Suprapubic skin (tissue), 4 donors: ENCODE results near the gene NES. TPM values are rescaled to one million over a fixed set of nuclear protein-coding genes. Genes with fewer than 3 reads are reported as not detected.

Source experiments
- DNase-seq, 2 donors: peaks; one replicate each; pipeline ENCODE4 v3.0.0-alpha.2; 2019; ENCODE audit warnings: low spot score in 2 of 2
- H3K27ac ChIP-seq: fragments of 200-600 bp; sonication (generic); one replicate; pipeline ENCODE4 v1.5.1; 2019
- H3K27me3 ChIP-seq: fragments of 200-600 bp; sonication (generic); one replicate; pipeline ENCODE4 v1.5.1; 2019
- H3K36me3 ChIP-seq: fragments of 200-600 bp; sonication (generic); one replicate; pipeline ENCODE4 v1.5.1; 2019
- H3K4me1 ChIP-seq: fragments of 200-600 bp; sonication (generic); one replicate; pipeline ENCODE4 v1.5.1; 2019
- H3K4me3 ChIP-seq: fragments of 200-600 bp; sonication (generic); one replicate; pipeline ENCODE4 v1.5.1; 2019; ENCODE audit warnings: mild to moderate bottlenecking
- H3K9me3 ChIP-seq: fragments of 200-600 bp; sonication (generic); one replicate; pipeline ENCODE4 v1.5.1; 2019
- EP300 ChIP-seq: sonication (generic); formaldehyde crosslinking; IDR thresholded peaks from one replicate; pipeline ENCODE4 v1.6.1; 2017; ENCODE audit warnings: antibody characterized with exemption
- POLR2A ChIP-seq, 2 donors: fragments of 450-650 bp; IDR thresholded peaks; one replicate each; pipeline ENCODE4 v1.6.1; 2017; ENCODE audit warnings: antibody characterized with exemption in 2 of 2, mild to moderate bottlenecking in 2 of 2, moderate library complexity in 2 of 2
- POLR2AphosphoS5 ChIP-seq, 3 donors: sonication (generic); formaldehyde crosslinking; IDR thresholded peaks; one replicate each; pipeline ENCODE4 v1.6.1; 2017; ENCODE audit warnings: antibody characterized with exemption in 3 of 3
- WGBS: methylation state at CpG from one replicate; pipeline ENCODE4 v1.1.5; 2018; 5-methylcytosine and 5-hydroxymethylcytosine counted together
- total RNA-seq, 4 donors: library from RNA; depleted of rRNA; stranded (reverse); fragments of >200 nt; gene quantifications; one replicate each; pipeline ENCODE4 v1.1.0, GENCODE V29; 2016
- TF ChIP-seq, protein P1 (sequence below), 2 donors: fragments of 200-600 bp in 1 of 2; fragments of 450-650 bp in 1 of 2; sonication (generic) in 1 of 2; IDR thresholded peaks; one replicate each; pipeline ENCODE4 v1.5.1; 2016 to 2019; ENCODE audit warnings: antibody characterized with exemption in 2 of 2, mild to moderate bottlenecking in 1 of 2, moderate library complexity in 1 of 2

Gene NES
- total RNA-seq, result 1 to 10 TPM; 1.9 to 7.4 (median 4.8) TPM

DNA sequence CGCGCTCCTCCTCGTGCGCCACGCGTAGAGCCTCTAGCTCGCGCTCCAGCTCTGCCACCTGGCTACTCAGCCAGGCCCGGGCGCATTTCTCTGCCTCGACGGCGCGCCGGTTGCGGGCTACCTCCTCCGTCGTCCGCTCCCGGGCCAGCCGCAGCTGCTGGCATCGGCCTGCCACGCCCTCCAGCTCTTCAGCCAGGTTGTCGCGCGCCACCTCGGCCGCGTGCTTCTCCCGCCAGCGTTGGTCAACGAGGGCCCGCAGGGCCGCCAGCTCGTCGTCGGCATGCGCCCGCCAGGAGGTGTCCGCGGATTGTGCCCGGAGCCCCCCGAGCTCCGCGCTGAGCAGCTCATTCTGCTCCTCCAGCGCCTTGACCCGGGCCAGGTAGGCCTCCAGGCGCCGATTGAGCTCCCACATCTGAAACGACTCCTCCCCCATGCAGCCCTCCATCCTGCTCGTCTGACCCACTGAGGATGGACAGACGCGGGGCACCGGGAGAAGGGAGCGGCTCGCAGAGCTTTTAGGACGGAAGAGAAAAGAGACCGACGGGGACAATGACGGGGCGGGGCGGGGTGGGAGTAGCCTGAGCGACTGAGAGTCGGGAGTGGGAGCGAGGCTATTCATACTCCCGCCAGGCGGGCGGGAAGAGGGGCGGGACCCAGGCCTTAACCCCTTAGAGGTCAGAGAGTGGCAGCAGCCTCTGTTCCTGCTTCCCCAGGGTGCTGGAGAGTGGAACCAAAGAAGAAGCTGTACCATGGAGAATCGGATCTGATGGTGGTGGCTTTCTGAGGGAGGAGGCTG lies at the start of gene NES:
NES (minus strand) TSS at position 588 of the 796 bp plus-strand sequence; CDS start at position 445, 143 bp downstream.
- Histone ChIP-seq H3K27ac (peak within 1 kb of the TSS; percentile 64), H3K4me3 (peak within 1 kb of the TSS; percentile 51), H3K36me3 (no peaks in the 10 kb centered on the region), H3K9me3 (no peaks in the 10 kb centered on the region), H3K4me1 (peaks cover 21% of the 10 kb centered on the region), H3K27me3 (peaks cover 39% of the 10 kb centered on the region)
- 3% methylated on average over 19 of the region's 70 CpGs for WGBS
- TF ChIP-seq POLR2A (IDR thresholded peaks at IDR 0.05) (no peak), EP300 (no peak), POLR2AphosphoS5 (IDR thresholded peaks at IDR 0.05) (no peak)
- TF ChIP-seq, protein P1, sequence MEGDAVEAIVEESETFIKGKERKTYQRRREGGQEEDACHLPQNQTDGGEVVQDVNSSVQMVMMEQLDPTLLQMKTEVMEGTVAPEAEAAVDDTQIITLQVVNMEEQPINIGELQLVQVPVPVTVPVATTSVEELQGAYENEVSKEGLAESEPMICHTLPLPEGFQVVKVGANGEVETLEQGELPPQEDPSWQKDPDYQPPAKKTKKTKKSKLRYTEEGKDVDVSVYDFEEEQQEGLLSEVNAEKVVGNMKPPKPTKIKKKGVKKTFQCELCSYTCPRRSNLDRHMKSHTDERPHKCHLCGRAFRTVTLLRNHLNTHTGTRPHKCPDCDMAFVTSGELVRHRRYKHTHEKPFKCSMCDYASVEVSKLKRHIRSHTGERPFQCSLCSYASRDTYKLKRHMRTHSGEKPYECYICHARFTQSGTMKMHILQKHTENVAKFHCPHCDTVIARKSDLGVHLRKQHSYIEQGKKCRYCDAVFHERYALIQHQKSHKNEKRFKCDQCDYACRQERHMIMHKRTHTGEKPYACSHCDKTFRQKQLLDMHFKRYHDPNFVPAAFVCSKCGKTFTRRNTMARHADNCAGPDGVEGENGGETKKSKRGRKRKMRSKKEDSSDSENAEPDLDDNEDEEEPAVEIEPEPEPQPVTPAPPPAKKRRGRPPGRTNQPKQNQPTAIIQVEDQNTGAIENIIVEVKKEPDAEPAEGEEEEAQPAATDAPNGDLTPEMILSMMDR (IDR thresholded peaks at IDR 0.05), result no peak
- DNase-seq, result no peak

DNA sequence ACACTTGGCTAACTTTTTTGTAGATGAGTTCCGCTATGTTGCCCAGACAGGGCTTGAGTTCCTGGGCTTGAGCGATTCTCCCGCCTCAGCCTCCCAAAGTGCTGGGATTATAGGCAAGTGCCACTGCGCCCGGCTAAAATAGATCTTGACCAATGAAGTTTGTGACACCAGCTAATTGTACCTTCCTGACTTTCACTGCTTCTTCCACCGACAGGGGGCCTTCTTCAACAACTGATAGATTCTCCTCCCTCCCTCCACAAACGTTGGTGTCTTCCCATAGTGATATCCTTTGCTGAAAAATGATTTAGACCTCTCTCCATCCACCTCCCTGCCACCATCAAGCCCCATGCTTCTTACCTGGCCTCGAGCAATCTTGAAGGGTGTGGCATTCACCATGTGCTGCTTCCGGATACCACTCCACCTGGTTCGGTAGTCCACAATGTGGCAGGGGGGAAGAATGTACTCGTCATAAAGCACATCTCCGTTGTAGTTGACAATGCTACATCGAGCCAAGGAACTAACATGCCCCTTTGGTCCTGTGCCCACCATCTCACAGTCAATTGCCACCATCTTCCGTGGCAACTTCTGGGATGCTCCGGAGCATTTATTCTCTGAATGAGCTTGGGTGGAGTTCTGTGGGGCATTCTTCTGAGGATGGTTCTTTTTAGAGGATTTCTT lies 49.5 kb upstream of the NES start:
- H3K36me3 ChIP-seq, result peaks cover 28% of the 10 kb centered on the region
- TF ChIP-seq, protein P1 (IDR thresholded peaks at IDR 0.05), result peak; percentile 29 to 47
- TF ChIP-seq POLR2A (IDR thresholded peaks at IDR 0.05), result no peak
- H3K27me3 ChIP-seq, result no peaks in the 10 kb centered on the region
- H3K27ac ChIP-seq, result no peak overlapping the region
- no peak for DNase-seq
- WGBS, result 32% methylated on average over 15 of the region's 15 CpGs
- H3K4me3 ChIP-seq, result peak overlapping the region; percentile 93
- H3K9me3 ChIP-seq, result no peaks in the 10 kb centered on the region
- H3K4me1 ChIP-seq, result peaks cover 49% of the 10 kb centered on the region

GRCh38 chr1:156725683-156726280 lies 48.6 kb upstream of the NES start:
- Histone ChIP-seq H3K36me3 (peaks cover 36% of the 10 kb centered on the region), H3K9me3 (no peaks in the 10 kb centered on the region), H3K4me3 (peak overlapping the region; percentile 93), H3K4me1 (peaks cover 49% of the 10 kb centered on the region), H3K27me3 (no peaks in the 10 kb centered on the region), H3K27ac (no peak overlapping the region)
- WGBS, result 12% methylated on average over 18 of the region's 18 CpGs
- no peak for TF ChIP-seq POLR2A (IDR thresholded peaks at IDR 0.05)
- no peak for TF ChIP-seq POLR2AphosphoS5 (IDR thresholded peaks at IDR 0.05)
- TF ChIP-seq, protein P1 (IDR thresholded peaks at IDR 0.05), result peak; percentile 89 to 94
- DNase-seq, result peak; percentile 91 to 93

GRCh38 chr1:156721535-156721934 lies 44.3 kb upstream of the NES start:
- H3K4me3 ChIP-seq, result no peak overlapping the region
- DNase-seq, result no peak
- TF ChIP-seq POLR2A (IDR thresholded peaks at IDR 0.05) (no peak), POLR2AphosphoS5 (IDR thresholded peaks at IDR 0.05) (no peak)
- peaks cover 30% of the 10 kb centered on the region for H3K4me1 ChIP-seq
- no peak overlapping the region for H3K27ac ChIP-seq
- H3K27me3 ChIP-seq, result no peaks in the 10 kb centered on the region
- 82% methylated on average over 4 of the region's 4 CpGs for WGBS
- H3K9me3 ChIP-seq, result no peaks in the 10 kb centered on the region
- H3K36me3 ChIP-seq, result peaks cover 37% of the 10 kb centered on the region

DNA sequence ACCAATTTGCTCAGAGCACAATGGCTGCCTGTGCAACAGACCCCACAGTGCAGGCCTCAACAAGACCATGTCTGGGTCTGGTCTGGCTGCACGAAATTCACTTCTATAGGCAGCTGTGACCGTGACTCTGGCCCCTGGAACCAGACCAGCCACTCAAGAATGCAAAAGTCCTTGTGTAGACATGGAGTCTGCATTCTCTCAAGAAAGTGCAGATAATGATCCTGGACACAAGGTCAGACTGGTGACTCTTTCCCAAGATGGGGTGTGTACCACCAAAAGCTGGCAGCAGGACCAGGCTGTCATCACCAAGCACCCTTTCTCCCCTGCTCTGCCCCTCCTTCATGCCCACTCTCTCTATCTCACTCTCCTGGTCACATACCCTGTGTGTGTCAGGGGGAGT lies 43.9 kb upstream of the NES start:
- peaks cover 37% of the 10 kb centered on the region for H3K36me3 ChIP-seq

More for the DNA sequence above, 43.9 kb upstream of the NES start:
- Histone ChIP-seq H3K4me1 (peaks cover 26% of the 10 kb centered on the region), H3K4me3 (no peak overlapping the region), H3K27me3 (no peaks in the 10 kb centered on the region), H3K27ac (no peak overlapping the region), H3K9me3 (no peaks in the 10 kb centered on the region)
- DNase-seq, result no peak
- 78% methylated on average over 2 of the region's 2 CpGs for WGBS
- TF ChIP-seq, protein P1 (IDR thresholded peaks at IDR 0.05), result no peak
- no peak for TF ChIP-seq POLR2AphosphoS5 (IDR thresholded peaks at IDR 0.05)
- no peak for TF ChIP-seq EP300
